ENCODE measurements around the gene NOL9. TPM values are rescaled to one million over a fixed set of nuclear protein-coding genes. Genes with fewer than 3 reads are reported as not detected.

NOL9 gene
- total and polyA plus RNA-seq, 2 of the 13 experiments (the other 11 are each of a cell fraction or from before 2014, with no cell fraction given): 18.0 to 24.7 TPM

- TF ChIP-seq, protein P1, sequence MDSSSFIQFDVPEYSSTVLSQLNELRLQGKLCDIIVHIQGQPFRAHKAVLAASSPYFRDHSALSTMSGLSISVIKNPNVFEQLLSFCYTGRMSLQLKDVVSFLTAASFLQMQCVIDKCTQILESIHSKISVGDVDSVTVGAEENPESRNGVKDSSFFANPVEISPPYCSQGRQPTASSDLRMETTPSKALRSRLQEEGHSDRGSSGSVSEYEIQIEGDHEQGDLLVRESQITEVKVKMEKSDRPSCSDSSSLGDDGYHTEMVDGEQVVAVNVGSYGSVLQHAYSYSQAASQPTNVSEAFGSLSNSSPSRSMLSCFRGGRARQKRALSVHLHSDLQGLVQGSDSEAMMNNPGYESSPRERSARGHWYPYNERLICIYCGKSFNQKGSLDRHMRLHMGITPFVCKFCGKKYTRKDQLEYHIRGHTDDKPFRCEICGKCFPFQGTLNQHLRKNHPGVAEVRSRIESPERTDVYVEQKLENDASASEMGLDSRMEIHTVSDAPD (CRISPR knock-in tag; IDR thresholded peaks at IDR 0.05): 0 out of 2 replicates have a peak, but pooled peaks have one; percentile 43
- TF ChIP-seq, protein P2, sequence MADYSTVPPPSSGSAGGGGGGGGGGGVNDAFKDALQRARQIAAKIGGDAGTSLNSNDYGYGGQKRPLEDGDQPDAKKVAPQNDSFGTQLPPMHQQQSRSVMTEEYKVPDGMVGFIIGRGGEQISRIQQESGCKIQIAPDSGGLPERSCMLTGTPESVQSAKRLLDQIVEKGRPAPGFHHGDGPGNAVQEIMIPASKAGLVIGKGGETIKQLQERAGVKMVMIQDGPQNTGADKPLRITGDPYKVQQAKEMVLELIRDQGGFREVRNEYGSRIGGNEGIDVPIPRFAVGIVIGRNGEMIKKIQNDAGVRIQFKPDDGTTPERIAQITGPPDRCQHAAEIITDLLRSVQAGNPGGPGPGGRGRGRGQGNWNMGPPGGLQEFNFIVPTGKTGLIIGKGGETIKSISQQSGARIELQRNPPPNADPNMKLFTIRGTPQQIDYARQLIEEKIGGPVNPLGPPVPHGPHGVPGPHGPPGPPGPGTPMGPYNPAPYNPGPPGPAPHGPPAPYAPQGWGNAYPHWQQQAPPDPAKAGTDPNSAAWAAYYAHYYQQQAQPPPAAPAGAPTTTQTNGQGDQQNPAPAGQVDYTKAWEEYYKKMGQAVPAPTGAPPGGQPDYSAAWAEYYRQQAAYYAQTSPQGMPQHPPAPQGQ (CRISPR knock-in tag; IDR thresholded peaks at IDR 0.05; ENCODE audit: borderline replicate concordance): no peak
- no peak for TF ChIP-seq TBX3 (IDR thresholded peaks at IDR 0.05; ENCODE audit: borderline replicate concordance)
- TF ChIP-seq ZNF558 (CRISPR knock-in tag; IDR thresholded peaks at IDR 0.05; ENCODE audit: borderline replicate concordance): no peak; the same call in 1 of the 2 replicates
- peak; percentile 70; the same call in 1 of the 2 replicates for TF ChIP-seq ZSCAN31 (CRISPR knock-in tag; IDR thresholded peaks at IDR 0.05; ENCODE audit: low read depth)
- TF ChIP-seq NFIC (IDR thresholded peaks at IDR 0.05; ENCODE audit: low read length): peak; percentile 12; the same call in 1 of the 2 replicates
- no peak for TF ChIP-seq ZNF672 (CRISPR knock-in tag; IDR thresholded peaks at IDR 0.05)
- peak; percentile 87 for TF ChIP-seq ASH2L (IDR thresholded peaks at IDR 0.05; ENCODE audit: insufficient read length, low read depth, low read length)
- TF ChIP-seq CHD4 (IDR thresholded peaks at IDR 0.05; ENCODE audit: borderline replicate concordance, low read length): no peak
- TF ChIP-seq SUZ12 (IDR thresholded peaks at IDR 0.05; ENCODE audit: low read depth, low read length): no peak
- TF ChIP-seq CBX2 (IDR thresholded peaks at IDR 0.05; ENCODE audit: low read depth, low read length): no peak
- TF ChIP-seq CBX2 (CRISPR knock-in tag; IDR thresholded peaks at IDR 0.05; ENCODE audit: low read depth): no peak
- TF ChIP-seq ZNF3 (CRISPR knock-in tag; IDR thresholded peaks at IDR 0.05): no peak
- no peak for TF ChIP-seq MEIS1 (CRISPR knock-in tag; IDR thresholded peaks at IDR 0.05; ENCODE audit: borderline replicate concordance)
- TF ChIP-seq, protein P3, sequence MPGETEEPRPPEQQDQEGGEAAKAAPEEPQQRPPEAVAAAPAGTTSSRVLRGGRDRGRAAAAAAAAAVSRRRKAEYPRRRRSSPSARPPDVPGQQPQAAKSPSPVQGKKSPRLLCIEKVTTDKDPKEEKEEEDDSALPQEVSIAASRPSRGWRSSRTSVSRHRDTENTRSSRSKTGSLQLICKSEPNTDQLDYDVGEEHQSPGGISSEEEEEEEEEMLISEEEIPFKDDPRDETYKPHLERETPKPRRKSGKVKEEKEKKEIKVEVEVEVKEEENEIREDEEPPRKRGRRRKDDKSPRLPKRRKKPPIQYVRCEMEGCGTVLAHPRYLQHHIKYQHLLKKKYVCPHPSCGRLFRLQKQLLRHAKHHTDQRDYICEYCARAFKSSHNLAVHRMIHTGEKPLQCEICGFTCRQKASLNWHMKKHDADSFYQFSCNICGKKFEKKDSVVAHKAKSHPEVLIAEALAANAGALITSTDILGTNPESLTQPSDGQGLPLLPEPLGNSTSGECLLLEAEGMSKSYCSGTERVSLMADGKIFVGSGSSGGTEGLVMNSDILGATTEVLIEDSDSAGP (CRISPR knock-in tag; IDR thresholded peaks at IDR 0.05; ENCODE audit: borderline replicate concordance): peak; percentile 63
- peak; percentile 98 for TF ChIP-seq HNRNPLL (IDR thresholded peaks at IDR 0.05; ENCODE audit: low read depth, low read length, poor library complexity, severe bottlenecking)
- no peak for TF ChIP-seq RCOR2 (CRISPR knock-in tag; IDR thresholded peaks at IDR 0.05)
- TF ChIP-seq, protein P4, sequence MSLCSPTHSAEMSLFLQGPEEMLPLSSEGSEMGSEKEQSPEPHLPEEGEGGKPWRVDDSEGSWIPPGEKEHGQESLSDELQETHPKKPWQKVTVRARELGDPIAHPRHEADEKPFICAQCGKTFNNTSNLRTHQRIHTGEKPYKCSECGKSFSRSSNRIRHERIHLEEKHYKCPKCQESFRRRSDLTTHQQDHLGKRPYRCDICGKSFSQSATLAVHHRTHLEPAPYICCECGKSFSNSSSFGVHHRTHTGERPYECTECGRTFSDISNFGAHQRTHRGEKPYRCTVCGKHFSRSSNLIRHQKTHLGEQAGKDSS (CRISPR knock-in tag; IDR thresholded peaks at IDR 0.05; ENCODE audit: borderline replicate concordance, low read depth): 0 out of 2 replicates have a peak, but pooled peaks have one; percentile 31
- TF ChIP-seq KLF6 (CRISPR knock-in tag; IDR thresholded peaks at IDR 0.05): 0 out of 2 replicates have a peak, but pooled peaks have one; percentile 56
- 0 out of 2 replicates have a peak, but pooled peaks have one; percentile 84 for TF ChIP-seq ZSCAN20 (CRISPR knock-in tag; IDR thresholded peaks at IDR 0.05; ENCODE audit: borderline replicate concordance)
- TF ChIP-seq ZNF10 (CRISPR knock-in tag; IDR thresholded peaks at IDR 0.05; ENCODE audit: borderline replicate concordance, low read depth): no peak
- no peak for TF ChIP-seq GABPA (IDR thresholded peaks at IDR 0.05; ENCODE audit: low read depth, low read length)
- TF ChIP-seq GABPA (CRISPR knock-in tag; IDR thresholded peaks at IDR 0.05; ENCODE audit: low read depth): peak; percentile 68
- peak; percentile 8; the same call in 1 of the 2 replicates for TF ChIP-seq NR2F2 (IDR thresholded peaks at IDR 0.05; ENCODE audit: borderline replicate concordance, low read depth)
Observed at GRCh38 chr1:6554031-6554906, at the start of gene NOL9 (continued).
